ENCODE data around the gene TTBK1. TPM values are rescaled to one million over a fixed set of nuclear protein-coding genes. Genes with fewer than 3 reads are reported as not detected.
A peak's percentile ranks its signal among the peaks of the same experiment; 100 is the strongest.

Gene TTBK1
- total RNA-seq, 1 donor from 2014 or later = 0.67 TPM

GRCh38 chr6:43243664-43244321 lies 512 bp downstream of the TTBK1 start:
- Histone ChIP-seq H3K4me3 (ENCODE audit: low read depth, low read length) (no peak overlapping the region), H3K27me3 (ENCODE audit: control insufficient read depth, insufficient read depth, low read length) (peaks cover 41% of the 10 kb centered on the region), H3K36me3 (ENCODE audit: control insufficient read depth, insufficient read depth, low read length) (no peaks in the 10 kb centered on the region)
- DNase-seq (ENCODE audit: low read depth) = no peak
- TF ChIP-seq, protein P1, sequence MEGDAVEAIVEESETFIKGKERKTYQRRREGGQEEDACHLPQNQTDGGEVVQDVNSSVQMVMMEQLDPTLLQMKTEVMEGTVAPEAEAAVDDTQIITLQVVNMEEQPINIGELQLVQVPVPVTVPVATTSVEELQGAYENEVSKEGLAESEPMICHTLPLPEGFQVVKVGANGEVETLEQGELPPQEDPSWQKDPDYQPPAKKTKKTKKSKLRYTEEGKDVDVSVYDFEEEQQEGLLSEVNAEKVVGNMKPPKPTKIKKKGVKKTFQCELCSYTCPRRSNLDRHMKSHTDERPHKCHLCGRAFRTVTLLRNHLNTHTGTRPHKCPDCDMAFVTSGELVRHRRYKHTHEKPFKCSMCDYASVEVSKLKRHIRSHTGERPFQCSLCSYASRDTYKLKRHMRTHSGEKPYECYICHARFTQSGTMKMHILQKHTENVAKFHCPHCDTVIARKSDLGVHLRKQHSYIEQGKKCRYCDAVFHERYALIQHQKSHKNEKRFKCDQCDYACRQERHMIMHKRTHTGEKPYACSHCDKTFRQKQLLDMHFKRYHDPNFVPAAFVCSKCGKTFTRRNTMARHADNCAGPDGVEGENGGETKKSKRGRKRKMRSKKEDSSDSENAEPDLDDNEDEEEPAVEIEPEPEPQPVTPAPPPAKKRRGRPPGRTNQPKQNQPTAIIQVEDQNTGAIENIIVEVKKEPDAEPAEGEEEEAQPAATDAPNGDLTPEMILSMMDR (IDR thresholded peaks at IDR 0.05; ENCODE audit: insufficient read depth, low read length, poor library complexity, severe bottlenecking) = no peak

DNA sequence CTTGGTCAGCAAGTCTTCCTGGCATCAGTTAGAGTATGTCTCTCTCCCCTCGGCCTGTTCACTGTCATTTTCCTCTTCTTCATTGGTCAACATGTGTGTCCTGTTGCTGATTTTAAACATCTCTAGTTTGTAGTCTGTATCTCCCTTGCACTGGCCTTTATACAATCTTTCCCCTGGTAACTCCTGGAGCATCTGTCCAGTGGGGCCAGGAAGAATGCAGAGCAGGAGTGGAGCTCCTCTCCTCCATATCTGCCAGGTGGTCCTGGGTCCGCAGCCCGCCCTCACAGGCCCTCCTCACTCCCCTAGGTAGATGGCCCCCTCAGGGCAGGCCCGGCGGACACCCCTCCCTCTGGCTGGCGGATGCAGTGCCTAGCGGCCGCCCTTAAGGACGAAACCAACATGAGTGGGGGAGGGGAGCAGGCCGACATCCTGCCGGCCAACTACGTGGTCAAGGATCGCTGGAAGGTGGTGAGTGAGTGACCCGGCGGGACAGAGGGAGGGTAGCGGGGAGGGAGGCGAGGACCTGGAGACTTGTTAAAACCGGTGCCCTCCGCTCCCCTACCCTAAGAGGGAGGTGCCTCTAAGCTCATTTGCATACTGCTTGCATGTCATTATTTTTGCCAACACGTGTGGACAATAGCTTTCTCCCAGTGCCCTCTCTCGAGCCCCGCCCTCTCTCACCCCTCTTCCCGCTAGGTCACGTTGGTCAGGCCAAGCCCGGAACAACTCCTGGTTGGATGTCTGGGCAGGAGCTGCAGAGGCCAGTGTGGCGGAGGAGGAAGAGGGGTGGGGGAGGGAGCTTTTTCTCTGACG lies 3.2 kb downstream of the TTBK1 start:
- H3K27me3 ChIP-seq (ENCODE audit: control insufficient read depth, insufficient read depth, low read length) = peaks cover 42% of the 10 kb centered on the region
- H3K4me3 ChIP-seq (ENCODE audit: low read depth, low read length) = peak overlapping the region; percentile 52
- DNase-seq (ENCODE audit: low read depth) = peak; percentile 43
- no peaks in the 10 kb centered on the region for H3K36me3 ChIP-seq (ENCODE audit: control insufficient read depth, insufficient read depth, low read length)
- TF ChIP-seq, protein P1 (IDR thresholded peaks at IDR 0.05; ENCODE audit: insufficient read depth, low read length, poor library complexity, severe bottlenecking) = no peak

GRCh38 chr6:43247114-43247999 lies 4.1 kb downstream of the TTBK1 start:
- TF ChIP-seq, protein P1 (IDR thresholded peaks at IDR 0.05; ENCODE audit: insufficient read depth, low read length, poor library complexity, severe bottlenecking) = no peak
- H3K27me3 ChIP-seq (ENCODE audit: control insufficient read depth, insufficient read depth, low read length) = peaks cover 41% of the 10 kb centered on the region
- H3K4me3 ChIP-seq (ENCODE audit: low read depth, low read length) = peak overlapping the region; percentile 52
- no peak for DNase-seq (ENCODE audit: low read depth)
- H3K36me3 ChIP-seq (ENCODE audit: control insufficient read depth, insufficient read depth, low read length) = no peaks in the 10 kb centered on the region

GRCh38 chr6:43248101-43248500 lies 4.8 kb downstream of the TTBK1 start:
- TF ChIP-seq, protein P1 (IDR thresholded peaks at IDR 0.05; ENCODE audit: insufficient read depth, low read length, poor library complexity, severe bottlenecking) = no peak
- Histone ChIP-seq H3K27me3 (ENCODE audit: control insufficient read depth, insufficient read depth, low read length) (peaks cover 35% of the 10 kb centered on the region), H3K36me3 (ENCODE audit: control insufficient read depth, insufficient read depth, low read length) (no peaks in the 10 kb centered on the region), H3K4me3 (ENCODE audit: low read depth, low read length) (no peak overlapping the region)
- no peak for DNase-seq (ENCODE audit: low read depth)

- TF ChIP-seq, protein P1 (IDR thresholded peaks at IDR 0.05; ENCODE audit: insufficient read depth, low read length, poor library complexity, severe bottlenecking) = no peak
- no peak for DNase-seq (ENCODE audit: low read depth)
- Histone ChIP-seq H3K27me3 (ENCODE audit: control insufficient read depth, insufficient read depth, low read length) (peaks cover 33% of the 10 kb centered on the region), H3K4me3 (ENCODE audit: low read depth, low read length) (no peak overlapping the region), H3K36me3 (ENCODE audit: control insufficient read depth, insufficient read depth, low read length) (no peaks in the 10 kb centered on the region)
Observed at GRCh38 chr6:43248791-43249190, 5.5 kb downstream of the TTBK1 start.

Measured in kidney epithelial cell (primary cell).